ENCODE results near the gene C12orf57.

GRCh38 chr12:6916426-6917200 is 27.2 kb upstream of the C12orf57 start:
- TF ChIP-seq ZBTB43 (CRISPR knock-in tag; IDR thresholded peaks at IDR 0.05) (no peak), SP1 (CRISPR knock-in tag; conservative IDR thresholded peaks at IDR 0.05) (no peak)
- TF ChIP-seq, protein P1, sequence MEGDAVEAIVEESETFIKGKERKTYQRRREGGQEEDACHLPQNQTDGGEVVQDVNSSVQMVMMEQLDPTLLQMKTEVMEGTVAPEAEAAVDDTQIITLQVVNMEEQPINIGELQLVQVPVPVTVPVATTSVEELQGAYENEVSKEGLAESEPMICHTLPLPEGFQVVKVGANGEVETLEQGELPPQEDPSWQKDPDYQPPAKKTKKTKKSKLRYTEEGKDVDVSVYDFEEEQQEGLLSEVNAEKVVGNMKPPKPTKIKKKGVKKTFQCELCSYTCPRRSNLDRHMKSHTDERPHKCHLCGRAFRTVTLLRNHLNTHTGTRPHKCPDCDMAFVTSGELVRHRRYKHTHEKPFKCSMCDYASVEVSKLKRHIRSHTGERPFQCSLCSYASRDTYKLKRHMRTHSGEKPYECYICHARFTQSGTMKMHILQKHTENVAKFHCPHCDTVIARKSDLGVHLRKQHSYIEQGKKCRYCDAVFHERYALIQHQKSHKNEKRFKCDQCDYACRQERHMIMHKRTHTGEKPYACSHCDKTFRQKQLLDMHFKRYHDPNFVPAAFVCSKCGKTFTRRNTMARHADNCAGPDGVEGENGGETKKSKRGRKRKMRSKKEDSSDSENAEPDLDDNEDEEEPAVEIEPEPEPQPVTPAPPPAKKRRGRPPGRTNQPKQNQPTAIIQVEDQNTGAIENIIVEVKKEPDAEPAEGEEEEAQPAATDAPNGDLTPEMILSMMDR (IDR thresholded peaks at IDR 0.05), result no peak
